ENCODE data around the gene SNRPB.

SNRPB gene

GRCh38 chr20:2470423-2471193, at the start of gene SNRPB:
SNRPB (minus strand) TSS chr20:2470789; CDS start chr20:2470690, 99 bp downstream.
- Histone ChIP-seq H3K27me3 (no peaks in the 10 kb centered on the region), H3K4me3 (ENCODE audit: low read depth in 1 of 2, low read length in 1 of 2) (peak within 1 kb of the TSS; percentile 91 to 94)
- TF ChIP-seq, protein P1, sequence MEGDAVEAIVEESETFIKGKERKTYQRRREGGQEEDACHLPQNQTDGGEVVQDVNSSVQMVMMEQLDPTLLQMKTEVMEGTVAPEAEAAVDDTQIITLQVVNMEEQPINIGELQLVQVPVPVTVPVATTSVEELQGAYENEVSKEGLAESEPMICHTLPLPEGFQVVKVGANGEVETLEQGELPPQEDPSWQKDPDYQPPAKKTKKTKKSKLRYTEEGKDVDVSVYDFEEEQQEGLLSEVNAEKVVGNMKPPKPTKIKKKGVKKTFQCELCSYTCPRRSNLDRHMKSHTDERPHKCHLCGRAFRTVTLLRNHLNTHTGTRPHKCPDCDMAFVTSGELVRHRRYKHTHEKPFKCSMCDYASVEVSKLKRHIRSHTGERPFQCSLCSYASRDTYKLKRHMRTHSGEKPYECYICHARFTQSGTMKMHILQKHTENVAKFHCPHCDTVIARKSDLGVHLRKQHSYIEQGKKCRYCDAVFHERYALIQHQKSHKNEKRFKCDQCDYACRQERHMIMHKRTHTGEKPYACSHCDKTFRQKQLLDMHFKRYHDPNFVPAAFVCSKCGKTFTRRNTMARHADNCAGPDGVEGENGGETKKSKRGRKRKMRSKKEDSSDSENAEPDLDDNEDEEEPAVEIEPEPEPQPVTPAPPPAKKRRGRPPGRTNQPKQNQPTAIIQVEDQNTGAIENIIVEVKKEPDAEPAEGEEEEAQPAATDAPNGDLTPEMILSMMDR (IDR thresholded peaks at IDR 0.05): peak; percentile 33

DNA sequence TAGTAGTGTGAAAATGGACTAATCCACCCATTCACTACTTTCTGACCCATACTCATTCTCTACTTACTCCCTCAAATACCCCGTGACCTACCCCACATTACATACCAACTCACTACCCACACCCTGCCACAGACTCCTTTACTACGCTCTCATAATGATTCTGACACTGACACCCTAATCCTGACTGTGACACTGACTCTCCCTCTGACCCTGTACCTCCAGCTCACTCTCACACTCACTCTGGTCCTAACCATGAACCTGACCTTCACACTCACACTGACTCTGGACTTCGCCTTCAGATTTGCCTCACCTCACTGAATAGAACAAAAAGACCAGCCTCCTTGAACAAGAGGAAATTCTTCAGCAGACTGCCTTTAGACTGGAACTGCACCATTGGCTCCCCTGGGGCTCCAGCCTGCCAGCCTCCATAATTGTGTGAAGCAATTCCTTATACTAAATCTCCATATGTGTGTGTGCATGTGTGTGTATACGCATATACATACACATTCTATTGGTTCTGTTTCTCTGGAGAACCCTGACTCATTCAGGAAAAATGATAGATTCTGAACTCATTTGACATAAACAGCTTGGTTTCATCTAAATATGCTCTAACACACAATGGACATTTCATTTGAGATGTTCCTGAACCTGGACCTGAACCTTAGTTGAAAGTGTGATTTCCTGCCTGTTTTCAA, 48.7 kb upstream of the SNRPB start:
- H3K4me3 ChIP-seq (ENCODE audit: low read depth in 1 of 2, low read length in 1 of 2): no peak overlapping the region
- no peak overlapping the region for H3K27ac ChIP-seq
- TF ChIP-seq, protein P1 (IDR thresholded peaks at IDR 0.05): no peak
- peaks cover 57% of the 10 kb centered on the region for H3K27me3 ChIP-seq
- no peaks in the 10 kb centered on the region for H3K9me3 ChIP-seq
- no peaks in the 10 kb centered on the region for H3K36me3 ChIP-seq
- peaks cover 6 to 8% of the 10 kb centered on the region in 2 experiments for H3K4me1 ChIP-seq (ENCODE audit: control insufficient read depth in 1 of 2, insufficient read depth in 1 of 2, low read depth in 1 of 2, low read length in 1 of 2)

More at GRCh38 chr20:2470423-2471193, at the start of gene SNRPB:
- Histone ChIP-seq H3K27ac (peak within 1 kb of the TSS; percentile 93), H3K9me3 (no peaks in the 10 kb centered on the region), H3K36me3 (peaks cover 19% of the 10 kb centered on the region), H3K4me1 (ENCODE audit: control insufficient read depth in 1 of 2, insufficient read depth in 1 of 2, low read depth in 1 of 2, low read length in 1 of 2) (peaks cover 21 to 25% of the 10 kb centered on the region in 2 experiments)

DNA sequence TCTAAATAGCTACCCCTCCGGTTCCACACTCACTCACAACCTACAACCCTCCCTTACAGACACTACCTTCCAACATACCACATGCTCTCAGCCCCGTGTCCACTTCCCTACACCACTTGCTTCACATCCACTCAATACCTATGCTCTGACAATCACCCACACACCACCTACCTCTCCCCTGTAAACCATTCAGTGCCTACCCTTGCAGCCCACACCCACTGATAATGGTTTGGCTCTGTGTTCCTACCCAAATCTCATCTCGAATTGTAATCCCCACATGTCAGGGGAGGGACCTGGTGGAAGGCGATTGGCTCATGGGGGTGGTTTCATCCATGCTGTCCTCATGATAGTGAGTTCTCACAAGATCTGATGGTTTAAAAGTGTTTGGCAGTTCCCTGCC, 48.0 kb upstream of the SNRPB start:
- Histone ChIP-seq H3K27ac (no peak overlapping the region), H3K36me3 (no peaks in the 10 kb centered on the region), H3K4me3 (ENCODE audit: low read depth in 1 of 2, low read length in 1 of 2) (no peak overlapping the region), H3K4me1 (ENCODE audit: control insufficient read depth in 1 of 2, insufficient read depth in 1 of 2, low read depth in 1 of 2, low read length in 1 of 2) (peaks cover 4 to 7% of the 10 kb centered on the region in 2 experiments), H3K9me3 (no peaks in the 10 kb centered on the region), H3K27me3 (peaks cover 54% of the 10 kb centered on the region)
- TF ChIP-seq, protein P1 (IDR thresholded peaks at IDR 0.05): no peak

GRCh38 chr20:2518096-2518495, 47.5 kb upstream of the SNRPB start:
- peaks cover 4 to 7% of the 10 kb centered on the region in 2 experiments for H3K4me1 ChIP-seq (ENCODE audit: control insufficient read depth in 1 of 2, insufficient read depth in 1 of 2, low read depth in 1 of 2, low read length in 1 of 2)
- no peaks in the 10 kb centered on the region for H3K36me3 ChIP-seq
- H3K4me3 ChIP-seq (ENCODE audit: low read depth in 1 of 2, low read length in 1 of 2): no peak overlapping the region
- TF ChIP-seq, protein P1 (IDR thresholded peaks at IDR 0.05): no peak
- no peaks in the 10 kb centered on the region for H3K9me3 ChIP-seq
- H3K27me3 ChIP-seq: peaks cover 55% of the 10 kb centered on the region
- H3K27ac ChIP-seq: no peak overlapping the region

DNA sequence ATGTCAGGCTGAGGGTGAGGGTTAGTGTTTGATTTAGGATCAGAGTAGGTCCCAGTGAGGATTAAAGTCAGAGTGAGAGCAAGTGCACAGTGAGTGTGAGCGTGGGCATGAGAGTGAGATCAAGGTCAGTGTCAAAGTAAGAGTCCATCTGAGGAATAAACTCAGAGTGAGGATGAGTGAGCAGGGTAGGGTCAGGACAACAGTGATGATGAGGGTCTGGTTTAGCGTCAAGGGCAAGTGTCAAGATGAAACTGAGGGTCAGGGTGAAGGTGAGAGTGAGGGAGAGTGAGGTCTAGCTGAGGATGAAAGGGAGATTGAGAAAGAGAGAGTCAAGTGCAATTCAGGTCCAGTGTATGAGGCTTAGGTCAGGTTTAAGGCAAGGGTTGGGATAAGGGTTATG, 45.8 kb upstream of the SNRPB start:
- Histone ChIP-seq H3K4me3 (ENCODE audit: low read depth in 1 of 2, low read length in 1 of 2) (no peak overlapping the region), H3K27me3 (peaks cover 55% of the 10 kb centered on the region), H3K27ac (no peak overlapping the region), H3K36me3 (no peaks in the 10 kb centered on the region), H3K4me1 (ENCODE audit: control insufficient read depth in 1 of 2, insufficient read depth in 1 of 2, low read depth in 1 of 2, low read length in 1 of 2) (peaks cover 4 to 7% of the 10 kb centered on the region in 2 experiments), H3K9me3 (no peaks in the 10 kb centered on the region)
- TF ChIP-seq, protein P1 (IDR thresholded peaks at IDR 0.05): no peak

Data from neutrophil (primary cell).